ENCODE results near the gene RASEF.

Gene RASEF

GRCh38 chr9:83012168-83012921 lies 50.6 kb downstream of the RASEF start:
- no peak for DNase-seq

- DNase-seq, result no peak
Observed at GRCh38 chr9:83011611-83012010, 51.3 kb downstream of the RASEF start.

GRCh38 chr9:83007521-83008300 lies 55.2 kb downstream of the RASEF start:
- no peak for DNase-seq

- DNase-seq, result no peak
Observed at GRCh38 chr9:83006378-83006777, 56.6 kb downstream of the RASEF start.

GRCh38 chr9:83005963-83006362 lies 57.0 kb downstream of the RASEF start:
- no peak for DNase-seq

- no peak for DNase-seq
Observed at GRCh38 chr9:83005361-83005760, 57.6 kb downstream of the RASEF start.

GRCh38 chr9:83002329-83002728 lies 60.6 kb downstream of the RASEF start:
- DNase-seq, result no peak

GRCh38 chr9:83000765-83001164 lies 62.2 kb downstream of the RASEF start:
- DNase-seq, result no peak

- no peak for DNase-seq
Observed at GRCh38 chr9:82998409-82998808, 64.5 kb downstream of the RASEF start.

GRCh38 chr9:82997476-82998140 lies 65.3 kb downstream of the RASEF start:
- no peak for DNase-seq

- no peak for DNase-seq
Observed at GRCh38 chr9:82996941-82997340, 66.0 kb downstream of the RASEF start.

GRCh38 chr9:82993856-82994605 lies 68.9 kb downstream of the RASEF start:
- DNase-seq, result no peak

- DNase-seq, result no peak
Observed at GRCh38 chr9:82991671-82992070, 71.3 kb downstream of the RASEF start.

- DNase-seq, result no peak
Observed at GRCh38 chr9:82989929-82990328, 73.0 kb downstream of the RASEF start.

GRCh38 chr9:82988488-82988887 lies 74.5 kb downstream of the RASEF start:
- no peak for DNase-seq

GRCh38 chr9:82987370-82988189 lies 75.4 kb downstream of the RASEF start:
- no peak for DNase-seq

GRCh38 chr9:82981552-82981951 lies 81.4 kb downstream of the RASEF start:
- no peak for DNase-seq

- no peak for DNase-seq
Observed at GRCh38 chr9:82975176-82975575, 87.8 kb downstream of the RASEF start.

GRCh38 chr9:82972446-82972845 lies 90.5 kb downstream of the RASEF start:
- no peak for DNase-seq

GRCh38 chr9:82970359-82970758 lies 92.6 kb downstream of the RASEF start:
- DNase-seq, result no peak

GRCh38 chr9:82969291-82969690 lies 93.7 kb downstream of the RASEF start:
- no peak for DNase-seq

GRCh38 chr9:82968816-82969215 lies 94.1 kb downstream of the RASEF start:
- DNase-seq, result no peak
